ENCODE measurements around the gene NSFL1C.

Gene NSFL1C

GRCh38 chr20:1468117-1468624 is 1.5 kb upstream of the NSFL1C start:
- H3K4me3 ChIP-seq, result no peak overlapping the region
- TF ChIP-seq, protein P1, sequence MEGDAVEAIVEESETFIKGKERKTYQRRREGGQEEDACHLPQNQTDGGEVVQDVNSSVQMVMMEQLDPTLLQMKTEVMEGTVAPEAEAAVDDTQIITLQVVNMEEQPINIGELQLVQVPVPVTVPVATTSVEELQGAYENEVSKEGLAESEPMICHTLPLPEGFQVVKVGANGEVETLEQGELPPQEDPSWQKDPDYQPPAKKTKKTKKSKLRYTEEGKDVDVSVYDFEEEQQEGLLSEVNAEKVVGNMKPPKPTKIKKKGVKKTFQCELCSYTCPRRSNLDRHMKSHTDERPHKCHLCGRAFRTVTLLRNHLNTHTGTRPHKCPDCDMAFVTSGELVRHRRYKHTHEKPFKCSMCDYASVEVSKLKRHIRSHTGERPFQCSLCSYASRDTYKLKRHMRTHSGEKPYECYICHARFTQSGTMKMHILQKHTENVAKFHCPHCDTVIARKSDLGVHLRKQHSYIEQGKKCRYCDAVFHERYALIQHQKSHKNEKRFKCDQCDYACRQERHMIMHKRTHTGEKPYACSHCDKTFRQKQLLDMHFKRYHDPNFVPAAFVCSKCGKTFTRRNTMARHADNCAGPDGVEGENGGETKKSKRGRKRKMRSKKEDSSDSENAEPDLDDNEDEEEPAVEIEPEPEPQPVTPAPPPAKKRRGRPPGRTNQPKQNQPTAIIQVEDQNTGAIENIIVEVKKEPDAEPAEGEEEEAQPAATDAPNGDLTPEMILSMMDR (IDR thresholded peaks at IDR 0.05), result no peak
- peaks cover 0 to 54% (median 42%) of the 10 kb centered on the region in 4 donors for H3K4me1 ChIP-seq

GRCh38 chr20:1467355-1468116 is 887 bp upstream of the NSFL1C start:
- Histone ChIP-seq H3K36me3 (peaks cover 0 to 12% (median 7%) of the 10 kb centered on the region in 3 donors), H3K4me1 (peaks cover 0 to 58% (median 45%) of the 10 kb centered on the region in 4 donors), H3K9me3 (no peaks in the 10 kb centered on the region), H3K4me3 (peak overlapping the region; percentile 82 to 93), H3K27me3 (no peaks in the 10 kb centered on the region), H3K27ac (peak overlapping the region; percentile 12 to 88)
- intact Hi-C loops (cut with DNase I; ENCODE audit: low total_unique reads), result loop anchor here (2.0 to 10.0 kb wide), 4 partner anchors 75 to 1185 kb away; partner anchors contain the start of genes FKBP1A, NOP56 and PSMF1
- TF ChIP-seq, protein P1 (IDR thresholded peaks at IDR 0.05), result no peak
- DNase-seq, result peak in 1 of 2 donors; percentile 41

More at GRCh38 chr20:1468117-1468624, 1.5 kb upstream of the NSFL1C start:
- DNase-seq, result no peak
- Histone ChIP-seq H3K27me3 (no peaks in the 10 kb centered on the region), H3K9me3 (no peaks in the 10 kb centered on the region), H3K36me3 (peaks cover 0 to 6% (median 2%) of the 10 kb centered on the region in 3 donors), H3K27ac (no peak overlapping the region)
- intact Hi-C loops (cut with DNase I; ENCODE audit: low total_unique reads), result loop anchor here (2.0 to 10.0 kb wide), 4 partner anchors 76 to 1184 kb away; partner anchors contain the start of genes FKBP1A, NOP56 and PSMF1

GRCh38 chr20:1467082-1467354 is 369 bp upstream of the NSFL1C start:
- peaks cover 0 to 13% (median 7%) of the 10 kb centered on the region in 3 donors for H3K36me3 ChIP-seq
- DNase-seq, result no peak
- intact Hi-C loops (cut with DNase I; ENCODE audit: low total_unique reads), result loop anchor here (5.0 to 10.0 kb wide), 3 partner anchors 75 to 1185 kb away; partner anchors contain the start of genes FKBP1A, NOP56 and PSMF1
- H3K27me3 ChIP-seq, result no peaks in the 10 kb centered on the region
- peak overlapping the region; percentile 82 to 93 for H3K4me3 ChIP-seq
- TF ChIP-seq, protein P1 (IDR thresholded peaks at IDR 0.05), result no peak
- H3K9me3 ChIP-seq, result no peaks in the 10 kb centered on the region
- H3K4me1 ChIP-seq, result peaks cover 0 to 58% (median 45%) of the 10 kb centered on the region in 4 donors
- H3K27ac ChIP-seq, result peak overlapping the region; percentile 12 to 88

- no peaks in the 10 kb centered on the region for H3K9me3 ChIP-seq
- intact Hi-C loops (cut with DNase I; ENCODE audit: low total_unique reads), result loop anchor here (5.0 to 10.0 kb wide), 3 partner anchors 73 to 1187 kb away; partner anchors contain the start of genes FKBP1A, NOP56 and PSMF1
- TF ChIP-seq, protein P1 (IDR thresholded peaks at IDR 0.05), result no peak
- H3K4me1 ChIP-seq, result peaks cover 0 to 56% (median 44%) of the 10 kb centered on the region in 4 donors
- peak overlapping the region; percentile 82 to 93 for H3K4me3 ChIP-seq
- H3K27me3 ChIP-seq, result no peaks in the 10 kb centered on the region
- H3K36me3 ChIP-seq, result peaks cover 7 to 23% (median 14%) of the 10 kb centered on the region in 3 donors
- DNase-seq, result no peak
- peak overlapping the region; percentile 85 to 88 for H3K27ac ChIP-seq
These were observed 1.0 kb downstream of the NSFL1C start for GRCh38 chr20:1465470-1466210.

DNA sequence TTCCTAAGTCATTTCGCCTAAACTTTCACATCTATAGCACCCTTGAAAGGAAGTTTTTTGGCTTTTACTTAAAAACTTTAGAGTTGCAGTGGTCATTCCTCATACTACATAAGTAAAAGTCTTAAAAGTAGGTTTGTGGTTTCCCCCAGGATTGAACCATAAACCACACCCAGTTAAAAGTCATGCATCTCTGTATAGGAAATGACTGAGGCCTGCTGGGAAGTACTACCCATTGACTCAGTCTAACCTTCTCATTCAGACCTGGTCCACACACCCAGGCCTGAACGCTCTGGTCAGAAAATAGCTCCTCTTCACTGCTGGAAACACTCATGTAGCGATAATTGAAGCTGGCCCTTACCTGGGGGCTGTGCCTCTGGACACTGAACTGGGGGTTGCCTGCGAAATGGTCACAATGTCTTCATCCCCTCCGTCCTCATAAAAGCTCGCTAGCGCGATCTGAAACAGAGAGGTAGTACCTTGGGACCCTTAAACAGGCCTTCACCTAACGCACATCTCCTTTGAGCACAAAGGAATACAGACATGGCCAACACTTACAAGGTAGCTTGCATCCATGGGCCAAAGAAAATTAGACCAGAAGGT is 2.6 kb downstream of the NSFL1C start:
- Histone ChIP-seq H3K27me3 (no peaks in the 10 kb centered on the region), H3K4me3 (no peak overlapping the region), H3K27ac (no peak overlapping the region), H3K9me3 (no peaks in the 10 kb centered on the region), H3K4me1 (peaks cover 0 to 41% (median 34%) of the 10 kb centered on the region in 4 donors), H3K36me3 (peaks cover 8 to 39% (median 30%) of the 10 kb centered on the region in 3 donors)
- TF ChIP-seq, protein P1 (IDR thresholded peaks at IDR 0.05), result no peak
- intact Hi-C loops (cut with DNase I; ENCODE audit: low total_unique reads), result loop anchor here (10.0 kb wide), 1 partner anchor 349 kb away; the partner anchor contains the start of gene PSMF1
- DNase-seq, result no peak
